Ammon's horn (tissue), 1 donor: Measurements from ENCODE around the gene LGALS7.
A peak's percentile ranks its signal among the peaks of the same experiment; 100 is the strongest.

Experiments
- DNase-seq: peaks from one replicate; pipeline ENCODE4 v3.0.0-alpha.2; 2016; ENCODE audit warnings: low spot score

The LGALS7 gene

DNA sequence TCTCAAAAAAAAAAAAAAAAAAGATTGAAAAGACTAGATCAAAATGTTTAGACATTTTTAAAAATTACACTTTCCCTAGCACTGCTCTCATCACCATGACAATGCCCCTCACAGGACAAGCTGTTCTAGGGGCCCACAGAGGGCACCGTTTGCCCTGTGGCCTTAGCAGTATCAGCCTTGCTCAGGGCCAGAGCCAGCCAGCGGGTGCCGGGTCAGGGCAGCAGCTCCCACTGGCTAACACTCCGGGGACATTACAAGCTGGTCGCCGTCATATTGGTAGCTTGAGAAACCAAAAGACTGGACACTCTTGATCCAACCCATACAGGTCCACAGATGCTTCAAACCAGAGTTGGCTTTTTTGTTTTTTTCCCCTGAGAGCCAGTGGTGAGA is 47.0 kb downstream of the LGALS7 start:
- DNase-seq: no peak

DNA sequence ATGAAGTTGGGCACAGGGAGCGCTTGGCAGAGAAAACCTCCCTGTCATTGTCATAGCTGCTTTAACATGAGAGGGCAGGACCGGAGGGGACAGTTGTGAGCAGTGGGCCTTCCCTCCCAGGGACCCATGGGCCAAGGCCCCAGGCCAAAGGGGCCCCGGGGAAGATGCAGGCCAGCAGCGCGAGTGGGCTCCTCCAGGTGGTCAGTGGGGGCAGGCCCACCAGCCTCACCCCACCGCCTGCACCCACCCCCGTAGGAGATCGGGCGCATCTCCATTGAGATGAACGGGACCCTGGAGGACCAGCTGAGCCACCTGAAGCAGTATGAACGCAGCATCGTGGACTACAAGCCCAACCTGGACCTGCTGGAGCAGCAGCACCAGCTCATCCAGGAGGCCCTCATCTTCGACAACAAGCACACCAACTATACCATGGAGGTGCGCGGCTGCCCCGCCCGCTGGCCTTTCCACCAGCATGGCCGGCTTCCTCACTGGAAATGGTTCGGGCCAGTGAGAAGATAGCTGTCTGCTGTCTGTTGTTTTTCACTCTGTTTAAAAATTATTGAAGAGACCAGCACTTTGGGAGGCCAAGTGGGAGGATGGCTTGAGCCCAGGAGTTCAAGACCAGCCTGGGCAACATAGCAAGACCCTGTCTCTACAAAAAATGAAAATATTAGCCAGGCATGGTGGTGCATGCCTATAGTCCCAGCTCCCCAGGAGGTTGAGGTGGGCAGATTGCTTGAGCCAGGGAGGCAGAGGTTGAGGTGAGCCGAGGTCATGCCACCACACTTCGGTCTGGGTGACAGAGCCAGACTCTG is 47.6 kb downstream of the LGALS7 start:
- DNase-seq: no peak

DNA sequence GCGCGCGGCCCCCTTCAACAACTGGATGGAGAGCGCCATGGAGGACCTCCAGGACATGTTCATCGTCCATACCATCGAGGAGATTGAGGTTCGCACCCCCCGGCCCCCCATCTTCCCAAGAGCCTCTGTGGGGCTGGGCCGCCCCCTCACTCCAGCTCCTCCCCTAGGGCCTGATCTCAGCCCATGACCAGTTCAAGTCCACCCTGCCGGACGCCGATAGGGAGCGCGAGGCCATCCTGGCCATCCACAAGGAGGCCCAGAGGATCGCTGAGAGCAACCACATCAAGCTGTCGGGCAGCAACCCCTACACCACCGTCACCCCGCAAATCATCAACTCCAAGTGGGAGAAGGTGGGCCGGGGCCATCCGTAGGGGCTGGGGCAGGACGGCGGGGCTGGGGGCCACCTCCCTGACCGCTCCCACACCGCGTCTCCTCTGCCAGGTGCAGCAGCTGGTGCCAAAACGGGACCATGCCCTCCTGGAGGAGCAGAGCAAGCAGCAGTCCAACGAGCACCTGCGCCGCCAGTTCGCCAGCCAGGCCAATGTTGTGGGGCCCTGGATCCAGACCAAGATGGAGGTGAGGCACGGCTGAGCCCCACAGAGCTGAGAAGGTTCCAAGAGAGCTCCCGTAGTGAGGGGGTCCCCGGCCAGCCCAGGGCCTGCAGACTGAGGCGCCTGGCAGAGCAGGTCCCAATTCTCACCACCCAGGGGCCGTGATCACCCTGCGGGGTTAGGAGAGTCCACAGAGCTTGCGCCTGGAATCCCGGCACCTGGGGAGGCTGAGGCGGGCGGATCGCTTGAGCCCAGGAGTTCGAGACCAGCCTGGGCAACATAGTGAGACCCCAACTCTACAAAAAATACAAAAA is 49.1 kb downstream of the LGALS7 start:
- no peak for DNase-seq

DNA sequence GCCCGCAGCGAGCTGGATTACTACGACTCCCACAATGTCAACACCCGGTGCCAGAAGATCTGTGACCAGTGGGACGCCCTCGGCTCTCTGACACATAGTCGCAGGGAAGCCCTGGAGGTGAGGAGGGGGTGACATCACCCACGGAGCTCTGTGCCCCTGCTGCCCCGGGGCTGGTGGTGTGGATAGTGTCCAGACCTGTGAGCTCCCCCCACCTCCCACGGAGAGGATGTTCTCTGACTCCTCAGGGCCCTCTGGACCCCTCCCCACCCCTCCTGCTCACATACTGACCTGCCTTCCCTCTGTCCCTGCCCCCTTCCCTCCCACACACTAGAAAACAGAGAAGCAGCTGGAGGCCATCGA is 49.7 kb downstream of the LGALS7 start:
- no peak for DNase-seq

DNA sequence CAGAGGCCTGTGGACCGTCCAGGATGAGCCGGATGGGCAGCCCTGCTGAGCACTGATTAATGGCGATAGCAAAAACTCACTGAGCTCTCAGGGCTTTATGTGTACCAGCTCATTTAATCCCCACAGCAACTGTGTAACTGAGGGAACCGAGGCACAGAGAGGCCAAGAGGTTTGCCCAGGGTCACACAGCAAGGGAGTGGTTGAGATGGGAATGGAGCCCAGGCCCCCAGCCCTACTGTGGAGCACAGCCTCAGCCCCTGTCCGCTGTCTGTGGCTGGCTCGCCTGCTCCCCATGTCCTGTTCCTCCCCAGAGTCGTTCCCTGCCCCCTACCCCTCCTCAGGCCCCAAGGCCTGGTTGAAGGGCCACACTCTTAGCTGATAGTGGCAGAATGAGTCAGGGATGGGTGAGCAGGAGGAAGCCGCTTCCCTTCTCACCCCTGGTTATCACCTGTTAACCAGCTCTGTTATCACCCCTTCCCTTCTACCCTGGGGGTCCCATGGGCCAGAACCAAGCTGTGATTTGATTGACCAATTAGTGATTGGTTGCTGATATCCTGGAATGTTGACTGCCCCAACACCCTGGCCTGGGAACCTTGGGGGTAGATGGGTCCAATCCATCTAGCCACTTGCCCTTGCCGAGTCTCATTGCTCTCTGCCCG is 50.2 kb downstream of the LGALS7 start:
- DNase-seq: no peak

DNA sequence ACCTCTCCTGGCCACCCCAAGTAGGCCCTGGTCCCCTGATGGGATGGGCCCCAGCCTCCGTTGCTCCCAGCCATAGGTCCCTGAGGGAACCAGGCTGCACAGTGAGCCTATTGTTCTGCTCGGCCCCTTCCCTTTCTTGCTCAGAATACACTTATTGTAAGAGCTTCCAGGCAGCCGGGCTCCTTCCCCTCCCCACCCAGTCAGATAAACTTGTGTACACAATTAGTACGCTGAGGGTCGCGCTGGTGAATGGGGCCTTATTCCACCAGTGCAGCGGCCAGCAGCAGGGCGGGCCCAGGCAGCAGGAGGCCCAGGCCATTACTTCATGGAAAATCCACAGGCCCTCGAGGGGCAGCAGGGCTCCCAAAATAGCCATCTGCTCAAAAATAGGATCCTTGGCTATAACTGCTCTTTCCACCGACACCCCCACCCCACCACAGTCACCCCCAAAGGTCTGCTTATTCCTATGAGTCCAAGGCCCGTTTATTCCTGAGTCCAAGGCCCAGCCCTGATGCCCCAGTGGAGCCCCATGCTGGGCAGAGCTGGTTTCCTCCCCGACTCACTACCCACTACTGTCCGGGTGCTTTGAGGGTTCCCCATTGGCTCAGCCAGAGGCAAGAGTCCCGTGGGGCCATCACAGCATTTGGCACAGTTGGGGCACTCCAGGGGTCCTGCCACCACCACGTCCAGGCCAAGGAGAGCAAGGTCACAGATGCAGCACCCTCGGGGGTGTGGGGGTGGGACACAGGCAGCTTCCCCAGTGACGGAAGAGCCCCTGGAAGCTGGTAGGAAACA is 51.1 kb downstream of the LGALS7 start:
- peak; percentile 96 for DNase-seq

DNA sequence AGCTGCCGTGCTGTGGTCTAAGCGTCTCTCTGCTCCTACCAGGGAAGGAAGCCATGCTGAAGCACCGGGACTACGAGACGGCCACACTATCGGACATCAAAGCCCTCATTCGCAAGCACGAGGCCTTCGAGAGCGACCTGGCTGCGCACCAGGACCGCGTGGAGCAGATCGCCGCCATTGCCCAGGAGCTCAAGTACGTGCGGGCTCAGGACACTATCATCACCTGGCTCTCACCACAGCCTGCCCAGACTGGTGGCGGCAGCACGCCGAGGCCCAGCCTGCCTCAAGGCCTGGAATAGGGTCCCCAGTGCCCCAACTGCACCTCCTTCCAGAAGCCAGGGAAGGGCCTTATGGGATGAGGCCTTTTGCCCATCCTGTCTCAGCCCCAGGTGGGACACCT is 51.8 kb downstream of the LGALS7 start:
- no peak for DNase-seq
